Measurements from ENCODE around the gene SFMBT1. TPM values are rescaled to one million over a fixed set of nuclear protein-coding genes. Genes with fewer than 3 reads are reported as not detected.

The SFMBT1 gene
- total and polyA plus RNA-seq, 2 of the 4 experiments (the other 2 are of a cell fraction): 1.0 to 1.8 TPM

DNA sequence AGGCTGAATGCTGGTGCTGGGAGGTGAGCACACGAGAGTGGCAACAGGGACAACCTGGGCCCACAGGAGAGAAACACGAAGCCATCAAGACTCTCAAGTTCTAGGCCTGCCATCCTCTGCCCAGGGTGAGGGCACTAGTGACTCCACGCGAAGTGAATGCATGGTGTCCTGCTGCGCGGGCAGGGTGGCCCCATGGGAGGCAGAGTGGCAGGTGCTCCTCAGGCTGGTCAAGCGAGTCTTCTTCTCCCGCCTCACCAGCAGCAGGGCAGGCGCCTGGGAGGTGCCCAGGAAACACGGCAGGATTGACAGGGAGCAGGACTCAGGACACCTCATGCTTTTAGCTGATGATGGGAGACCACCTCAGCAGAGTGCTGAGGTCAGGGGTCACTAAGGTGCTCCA, 175.4 kb downstream of the SFMBT1 start:
- TF ChIP-seq SMC3 (IDR thresholded peaks at IDR 0.05; ENCODE audit: low read depth, low read length) (no peak), RFX5 (IDR thresholded peaks at IDR 0.05; ENCODE audit: low read depth, low read length) (no peak), NFE2L2 (IDR thresholded peaks at IDR 0.05; ENCODE audit: low read depth, low read length) (no peak), CHD1 (IDR thresholded peaks at IDR 0.05; ENCODE audit: low read depth, low read length) (no peak), MXI1 (IDR thresholded peaks at IDR 0.05; ENCODE audit: borderline replicate concordance, low read depth, low read length) (no peak), FOS (IDR thresholded peaks at IDR 0.05; ENCODE audit: low read depth, low read length) (no peak), POLR2A (IDR thresholded peaks at IDR 0.05; ENCODE audit: low read depth, low read length) (no peak), MAFK (IDR thresholded peaks at IDR 0.05; ENCODE audit: low read depth, low read length) (no peak)
- TF ChIP-seq, protein P1, sequence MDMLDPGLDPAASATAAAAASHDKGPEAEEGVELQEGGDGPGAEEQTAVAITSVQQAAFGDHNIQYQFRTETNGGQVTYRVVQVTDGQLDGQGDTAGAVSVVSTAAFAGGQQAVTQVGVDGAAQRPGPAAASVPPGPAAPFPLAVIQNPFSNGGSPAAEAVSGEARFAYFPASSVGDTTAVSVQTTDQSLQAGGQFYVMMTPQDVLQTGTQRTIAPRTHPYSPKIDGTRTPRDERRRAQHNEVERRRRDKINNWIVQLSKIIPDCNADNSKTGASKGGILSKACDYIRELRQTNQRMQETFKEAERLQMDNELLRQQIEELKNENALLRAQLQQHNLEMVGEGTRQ (IDR thresholded peaks at IDR 0.05; ENCODE audit: low read depth, low read length): no peak
- TF ChIP-seq, protein P2, sequence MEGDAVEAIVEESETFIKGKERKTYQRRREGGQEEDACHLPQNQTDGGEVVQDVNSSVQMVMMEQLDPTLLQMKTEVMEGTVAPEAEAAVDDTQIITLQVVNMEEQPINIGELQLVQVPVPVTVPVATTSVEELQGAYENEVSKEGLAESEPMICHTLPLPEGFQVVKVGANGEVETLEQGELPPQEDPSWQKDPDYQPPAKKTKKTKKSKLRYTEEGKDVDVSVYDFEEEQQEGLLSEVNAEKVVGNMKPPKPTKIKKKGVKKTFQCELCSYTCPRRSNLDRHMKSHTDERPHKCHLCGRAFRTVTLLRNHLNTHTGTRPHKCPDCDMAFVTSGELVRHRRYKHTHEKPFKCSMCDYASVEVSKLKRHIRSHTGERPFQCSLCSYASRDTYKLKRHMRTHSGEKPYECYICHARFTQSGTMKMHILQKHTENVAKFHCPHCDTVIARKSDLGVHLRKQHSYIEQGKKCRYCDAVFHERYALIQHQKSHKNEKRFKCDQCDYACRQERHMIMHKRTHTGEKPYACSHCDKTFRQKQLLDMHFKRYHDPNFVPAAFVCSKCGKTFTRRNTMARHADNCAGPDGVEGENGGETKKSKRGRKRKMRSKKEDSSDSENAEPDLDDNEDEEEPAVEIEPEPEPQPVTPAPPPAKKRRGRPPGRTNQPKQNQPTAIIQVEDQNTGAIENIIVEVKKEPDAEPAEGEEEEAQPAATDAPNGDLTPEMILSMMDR (conservative IDR thresholded peaks at IDR 0.05; ENCODE audit: low read depth, low read length): no peak
- no peak overlapping the region for H2AFZ ChIP-seq (replicated peaks; ENCODE audit: low read length, poor library complexity)
- no peak overlapping the region for H2BK15ac ChIP-seq (ENCODE audit: low read depth, low read length)
- H4K91ac ChIP-seq (ENCODE audit: insufficient read depth, low read depth, low read length): no peak overlapping the region
- DNase-seq: no peak
- H3K27ac ChIP-seq (ENCODE audit: insufficient read depth, low read length): no peak overlapping the region
- CTCF ChIA-PET: no interaction called here
- no peaks in the 10 kb centered on the region for H3K27me3 ChIP-seq (ENCODE audit: control insufficient read depth, insufficient read depth, low read length)
- no peak overlapping the region for H3K9ac ChIP-seq (ENCODE audit: low read depth, low read length)
- H3K4ac ChIP-seq (ENCODE audit: low read depth, low read length): no peak overlapping the region
- peaks cover 8 to 45% of the 10 kb centered on the region in 2 experiments for H3K79me1 ChIP-seq (ENCODE audit: low read depth in 1 of 2, low read length in 2 of 2)
- H2AK5ac ChIP-seq (ENCODE audit: low read depth, low read length): no peak overlapping the region
- H3K14ac ChIP-seq (replicated peaks; ENCODE audit: low read depth, low read length): no peak overlapping the region
- H3K18ac ChIP-seq (ENCODE audit: low read depth, low read length): no peak overlapping the region
- H2BK20ac ChIP-seq (ENCODE audit: low read depth, low read length): no peak overlapping the region
- no peak overlapping the region for H3K4me3 ChIP-seq (ENCODE audit: insufficient read depth, low read depth, low read length)
- POLR2A ChIA-PET (ENCODE audit: unreplicated experiment): no interaction called here
- no peak overlapping the region for H3K4me2 ChIP-seq (ENCODE audit: low read depth, low read length)
- H4K20me1 ChIP-seq (ENCODE audit: insufficient read depth, low read length): no peaks in the 10 kb centered on the region; the same call in 1 of the 2 replicates
- dilution Hi-C loops (cut with HindIII; ENCODE audit: low sequenced_read_pairs, unreplicated experiment) (no loop called here), intact Hi-C loops (cut with micrococcal nuclease) (no loop called here), in situ Hi-C loops (cut with MboI; ENCODE audit: low sequenced_read_pairs) (no loop called here)
- H3K23ac ChIP-seq (ENCODE audit: low read depth, low read length): no peak overlapping the region
- no peaks in the 10 kb centered on the region for H3K9me3 ChIP-seq (ENCODE audit: control insufficient read depth, insufficient read depth, low read length)
- ATAC-seq (ENCODE audit: low read depth): no peak
- H3K56ac ChIP-seq (ENCODE audit: extremely low read depth, insufficient read depth, low read length): no peak overlapping the region
- H4K5ac ChIP-seq (ENCODE audit: low read depth, low read length): no peak overlapping the region
- peaks cover 9% of the 10 kb centered on the region for H3K4me1 ChIP-seq (ENCODE audit: control insufficient read depth, insufficient read depth, low read length)
- 86% methylated on average over 5 of the region's 10 CpGs; no CpG with 5 or more reads in 1 of the 2 experiments for WGBS, 2 experiments (ENCODE audit: extremely low coverage in 2 of 2, insufficient read length in 1 of 2)
- BruUV-seq (replicated peaks): no TSS peak
- no peak overlapping the region for H2AK9ac ChIP-seq (replicated peaks; ENCODE audit: low read depth, low read length, poor library complexity)
- H3K36me3 ChIP-seq (ENCODE audit: control insufficient read depth, insufficient read depth, low read length): no peaks in the 10 kb centered on the region
- no peak overlapping the region for H2BK5ac ChIP-seq (ENCODE audit: low read depth, low read length, poor library complexity, severe bottlenecking)
- H2BK120ac ChIP-seq (ENCODE audit: low read depth, low read length): no peak overlapping the region
- peaks cover 7% of the 10 kb centered on the region; the same call in 1 of the 2 replicates for H3K9me1 ChIP-seq (ENCODE audit: insufficient read depth, low read length)
- no peak overlapping the region for H4K8ac ChIP-seq (ENCODE audit: low read depth in 2 of 2, low read length in 2 of 2)

Measured in IMR-90 (cell line).